DMS114 treated with DMSO at 0.1 percent for 48 hours (cell line): Measurements from ENCODE around the gene PTGDR.

Experiments used
- DNase-seq: peaks from one replicate; lab custom pipeline; 2025; ENCODE audit not compliant: unreplicated experiment; lab: John Stamatoyannopoulos, UW

The PTGDR gene

DNA sequence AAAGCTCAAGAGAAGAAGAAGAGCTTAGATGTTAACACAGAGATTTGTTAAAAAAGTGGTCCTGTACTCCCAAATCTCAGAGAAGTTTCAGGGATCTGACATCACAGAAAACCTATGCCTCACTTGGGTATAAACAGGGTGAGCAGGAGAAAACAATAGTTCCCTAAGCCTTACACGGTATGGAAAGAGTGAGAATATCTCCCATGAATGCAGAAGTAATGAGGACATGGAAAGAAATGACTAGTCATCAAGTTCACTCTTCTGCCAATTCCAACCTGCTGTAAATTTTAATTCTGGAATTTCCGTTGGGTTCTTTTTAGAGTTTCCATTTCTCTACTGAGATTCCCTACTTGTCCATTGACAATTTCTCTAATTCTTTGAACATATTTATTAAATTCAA is 40.4 kb downstream of the PTGDR start:
- DNase-seq: no peak

DNA sequence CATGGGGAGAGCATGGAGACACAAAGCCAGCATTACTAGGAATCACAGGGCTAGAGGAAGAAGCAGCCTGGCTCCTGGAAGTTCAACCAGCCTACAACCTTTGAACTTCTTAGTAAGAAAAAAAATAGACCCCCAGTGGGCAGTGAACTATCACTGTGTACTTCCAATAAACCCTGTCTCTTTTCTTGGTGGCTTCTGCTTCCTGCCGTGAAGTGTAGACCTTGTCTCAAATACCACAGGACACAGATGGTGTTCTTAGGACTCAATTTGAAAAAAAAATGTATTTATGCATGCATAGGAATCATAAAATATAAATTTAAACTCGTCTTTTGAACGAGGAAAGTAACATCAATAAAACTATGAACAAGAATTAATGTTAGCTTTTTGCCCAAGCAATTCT is 43.0 kb downstream of the PTGDR start:
- DNase-seq: no peak

DNA sequence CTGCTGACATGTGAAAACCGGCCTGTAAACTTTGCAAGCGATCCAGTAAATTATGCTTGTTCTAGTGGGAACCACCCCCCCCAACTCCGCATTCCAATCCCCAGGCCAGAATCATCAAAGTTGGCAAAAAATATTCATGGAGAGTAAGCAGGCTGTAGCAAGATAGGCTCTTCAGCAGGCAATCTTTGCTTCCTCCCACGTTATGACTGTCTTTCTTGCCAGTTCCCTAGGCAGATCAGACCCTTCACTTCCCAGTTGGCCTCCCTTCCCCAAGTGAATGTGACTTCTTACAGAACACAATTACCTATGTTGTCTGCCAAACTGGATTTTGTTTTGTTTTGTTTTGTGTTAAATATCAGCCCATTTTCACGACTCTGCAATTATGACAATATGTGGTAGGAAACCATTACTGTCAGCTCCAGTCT is 45.4 kb downstream of the PTGDR start:
- DNase-seq: no peak

DNA sequence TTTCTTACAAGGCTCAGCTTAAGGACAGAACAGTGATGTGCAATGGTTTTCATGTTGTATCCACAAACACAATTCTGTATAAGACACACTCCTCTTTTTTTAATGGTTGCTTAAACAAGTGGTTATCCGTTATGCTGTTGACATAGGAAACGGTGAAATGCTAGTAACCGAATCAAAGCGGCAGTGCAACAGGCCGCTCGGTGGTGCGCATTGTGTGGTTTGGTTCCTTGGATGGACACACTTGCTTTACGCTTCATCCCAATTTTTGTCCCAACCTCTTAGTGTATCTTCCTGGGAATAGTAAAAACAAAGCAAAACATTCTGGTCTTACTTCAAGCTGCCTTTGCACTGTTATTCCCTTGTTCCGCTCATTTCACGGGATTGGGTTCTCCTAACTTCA is 46.0 kb downstream of the PTGDR start:
- DNase-seq: no peak

DNA sequence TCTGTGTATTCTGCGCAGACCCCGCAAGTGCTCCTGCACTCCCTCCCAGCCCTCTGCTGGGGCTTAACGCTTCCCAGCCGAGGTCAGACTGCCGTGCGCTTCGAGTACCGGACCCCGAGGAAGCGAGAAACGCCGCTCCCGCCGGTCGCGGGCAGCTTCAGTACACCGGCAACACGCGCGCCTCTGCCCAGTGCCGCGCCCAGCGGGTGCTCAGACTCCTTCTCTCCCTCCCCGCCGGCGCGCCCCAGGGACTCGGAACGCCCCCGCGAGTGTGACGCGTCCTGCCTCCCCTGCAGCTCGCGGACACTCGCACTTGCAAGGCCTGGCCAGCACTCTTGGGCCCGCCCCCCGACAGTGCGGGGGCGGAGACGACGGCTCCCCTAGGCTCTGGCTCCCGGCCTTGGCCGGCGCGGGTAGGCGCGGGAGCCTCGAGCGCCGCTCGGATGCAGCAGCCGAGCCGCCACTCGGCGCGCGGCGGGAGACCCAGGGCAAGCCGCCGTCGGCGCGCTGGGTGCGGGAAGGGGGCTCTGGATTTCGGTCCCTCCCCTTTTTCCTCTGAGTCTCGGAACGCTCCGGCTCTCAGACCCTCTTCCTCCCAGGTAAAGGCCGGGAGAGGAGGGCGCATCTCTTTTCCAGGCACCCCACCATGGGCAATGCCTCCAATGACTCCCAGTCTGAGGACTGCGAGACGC is 46.6 kb downstream of the PTGDR start, which contains the start of gene PTGER2:
TSS of gene PTGER2 (plus strand) at position 410 of the 692 bp plus-strand sequence. CDS start at position 647, 237 bp downstream.
- DNase-seq: no peak

DNA sequence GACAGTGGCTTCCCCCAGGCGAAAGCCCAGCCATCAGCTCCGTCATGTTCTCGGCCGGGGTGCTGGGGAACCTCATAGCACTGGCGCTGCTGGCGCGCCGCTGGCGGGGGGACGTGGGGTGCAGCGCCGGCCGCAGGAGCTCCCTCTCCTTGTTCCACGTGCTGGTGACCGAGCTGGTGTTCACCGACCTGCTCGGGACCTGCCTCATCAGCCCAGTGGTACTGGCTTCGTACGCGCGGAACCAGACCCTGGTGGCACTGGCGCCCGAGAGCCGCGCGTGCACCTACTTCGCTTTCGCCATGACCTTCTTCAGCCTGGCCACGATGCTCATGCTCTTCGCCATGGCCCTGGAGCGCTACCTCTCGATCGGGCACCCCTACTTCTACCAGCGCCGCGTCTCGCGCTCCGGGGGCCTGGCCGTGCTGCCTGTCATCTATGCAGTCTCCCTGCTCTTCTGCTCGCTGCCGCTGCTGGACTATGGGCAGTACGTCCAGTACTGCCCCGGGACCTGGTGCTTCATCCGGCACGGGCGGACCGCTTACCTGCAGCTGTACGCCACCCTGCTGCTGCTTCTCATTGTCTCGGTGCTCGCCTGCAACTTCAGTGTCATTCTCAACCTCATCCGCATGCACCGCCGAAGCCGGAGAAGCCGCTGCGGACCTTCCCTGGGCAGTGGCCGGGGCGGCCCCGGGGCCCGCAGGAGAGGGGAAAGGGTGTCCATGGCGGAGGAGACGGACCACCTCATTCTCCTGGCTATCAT is 47.3 kb downstream of the PTGDR start:
- DNase-seq: no peak

DNA sequence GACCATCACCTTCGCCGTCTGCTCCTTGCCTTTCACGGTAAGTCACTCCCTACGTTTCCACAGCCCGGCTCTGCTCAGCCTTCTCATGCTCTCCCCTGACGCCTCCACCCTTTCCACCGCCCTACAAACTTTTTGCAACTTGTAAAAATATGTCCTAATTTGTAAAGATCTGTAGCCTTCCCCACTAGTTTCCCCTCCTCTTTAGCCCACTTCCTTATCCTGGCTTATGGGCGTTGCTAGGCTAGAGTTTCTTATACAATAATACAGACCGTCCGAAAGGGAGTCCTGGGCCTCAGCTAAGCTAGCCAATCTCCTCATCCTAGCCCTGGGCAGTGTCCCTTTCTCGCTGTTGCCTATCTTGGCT is 47.8 kb downstream of the PTGDR start:
- no peak for DNase-seq

DNA sequence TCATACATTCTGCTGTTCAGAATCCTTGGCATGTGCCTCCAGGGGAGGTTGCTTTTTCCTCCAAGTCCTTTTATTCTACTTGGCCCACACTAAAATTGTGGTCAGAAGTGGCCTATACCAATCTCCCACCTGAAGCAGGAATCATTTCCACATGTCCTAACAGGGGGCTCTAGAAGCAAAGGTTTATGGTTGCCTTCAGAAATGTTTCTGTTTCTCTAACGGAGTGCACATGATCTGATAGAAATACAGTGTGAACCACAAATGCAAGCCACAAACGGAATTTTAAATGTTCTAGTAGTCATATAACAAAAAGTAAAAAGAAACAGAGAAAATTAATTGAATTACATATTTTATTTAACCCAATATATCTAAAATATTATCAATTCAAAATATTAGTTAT is 50.6 kb downstream of the PTGDR start:
- DNase-seq: no peak

DNA sequence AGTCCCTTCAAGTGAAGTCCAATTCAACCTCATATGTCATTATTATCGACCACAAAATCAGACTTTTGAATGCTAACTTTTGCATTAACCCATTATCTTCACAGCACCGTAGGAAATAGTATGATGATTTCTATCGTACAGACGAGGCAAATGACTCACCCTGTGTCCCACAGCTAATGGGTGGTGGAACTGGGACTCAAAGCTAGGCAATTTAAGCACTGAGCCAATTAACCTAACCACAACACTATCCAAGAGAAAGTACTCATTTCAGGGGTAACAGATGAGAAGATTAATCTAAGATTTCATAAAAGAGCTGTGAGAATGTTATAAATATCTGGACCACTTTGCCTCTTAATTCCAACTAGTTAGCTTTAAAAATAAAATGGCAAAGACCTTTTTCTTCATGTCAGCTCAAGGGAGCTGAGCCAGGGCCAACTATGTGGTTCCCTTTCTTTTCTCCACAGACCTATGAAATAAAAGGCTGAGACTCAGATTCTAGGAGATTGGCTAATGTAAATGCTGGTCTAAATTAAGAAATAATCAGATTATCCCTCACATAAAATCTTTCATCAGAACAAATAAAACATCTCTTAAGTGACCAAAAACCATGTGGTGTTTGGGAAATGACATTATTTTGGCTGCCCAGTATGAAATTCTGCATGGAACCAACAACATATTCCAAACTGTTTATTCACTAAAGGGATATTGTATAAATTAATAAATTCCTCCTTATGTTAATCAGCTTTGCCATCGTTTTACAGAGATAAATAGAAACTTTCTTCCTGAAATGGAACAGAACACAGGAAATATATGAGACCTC is 51.5 kb downstream of the PTGDR start:
- no peak for DNase-seq

DNA sequence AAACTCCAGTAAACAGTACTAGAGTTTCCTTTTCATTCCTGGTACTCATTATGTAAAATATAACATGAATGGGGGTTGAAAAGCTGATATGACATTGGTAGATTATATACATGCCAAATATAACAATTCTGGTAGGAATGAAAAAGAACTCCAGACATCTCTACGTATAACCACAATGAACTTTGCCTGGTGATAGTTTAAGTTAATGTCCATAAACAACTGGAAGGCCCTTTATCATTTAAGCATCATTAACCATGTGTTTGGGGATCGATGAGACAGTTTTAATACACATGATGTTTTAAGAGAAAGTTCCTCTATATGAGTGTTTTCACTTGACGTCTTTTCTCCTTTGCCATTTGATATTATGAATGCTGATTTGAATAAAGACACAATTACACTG is 52.4 kb downstream of the PTGDR start:
- no peak for DNase-seq

DNA sequence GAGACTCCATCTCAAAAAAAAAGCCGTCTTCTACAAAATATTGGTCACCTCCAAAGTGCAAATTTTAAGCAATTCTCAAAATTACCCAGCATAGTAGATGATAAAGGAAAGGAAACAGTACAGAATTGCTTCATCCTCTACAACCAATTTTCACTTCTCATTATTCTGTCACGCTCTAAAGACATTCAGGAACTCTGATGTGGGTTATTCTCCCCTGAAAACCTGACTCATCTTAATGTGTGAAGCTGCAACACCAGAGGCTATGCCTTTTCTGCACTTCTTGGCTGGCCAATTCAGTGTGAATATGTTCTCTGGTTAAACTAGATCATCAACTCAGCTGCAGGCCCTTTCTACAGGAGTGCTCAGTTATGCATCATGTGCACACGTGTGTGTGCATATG is 57.6 kb downstream of the PTGDR start:
- DNase-seq: no peak

DNA sequence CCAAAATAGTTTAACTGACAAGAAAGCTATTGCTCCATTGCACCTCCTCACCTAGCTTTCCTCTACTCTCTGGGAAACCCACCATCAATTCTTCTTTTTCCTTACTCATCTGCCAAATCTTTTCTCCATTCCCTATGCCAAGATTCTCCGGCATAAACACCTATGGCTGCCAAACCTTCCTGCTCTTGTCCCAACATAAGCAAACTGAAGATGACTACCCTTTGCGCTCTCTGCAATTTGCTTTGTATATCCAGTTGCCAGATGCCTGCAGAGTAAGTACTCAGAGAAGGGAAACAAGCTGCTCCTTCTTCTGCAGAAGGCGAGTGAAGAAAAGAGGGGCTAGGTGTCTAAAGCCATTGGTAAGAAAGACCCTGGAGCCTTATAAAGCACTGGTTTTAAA is 58.1 kb downstream of the PTGDR start:
- no peak for DNase-seq
